ENCODE results near the gene TANGO2. TPM values are rescaled to one million over a fixed set of nuclear protein-coding genes. Genes with fewer than 3 reads are reported as not detected.

Gene TANGO2
- total RNA-seq, 1 experiment from 2014 or later: 17.0 TPM

DNA sequence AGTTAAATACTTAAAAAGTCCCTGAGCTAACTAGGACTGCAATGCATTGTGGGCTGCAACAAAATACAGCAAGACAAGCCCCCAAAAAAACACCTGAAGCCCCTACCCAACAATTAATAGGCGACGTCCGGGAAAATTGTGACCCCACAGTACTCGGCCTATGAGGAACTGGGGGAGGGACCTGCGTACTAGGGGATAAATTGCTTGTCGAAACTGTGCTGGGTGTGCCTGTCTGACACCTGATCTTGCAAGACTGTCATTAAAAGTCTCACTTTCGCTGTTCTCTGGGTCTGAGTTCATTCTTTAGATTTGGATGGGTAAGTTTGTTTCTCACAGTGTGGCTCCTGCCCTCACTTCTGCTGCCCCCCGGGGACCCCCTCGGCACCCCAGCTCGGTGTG, 15.2 kb downstream of the TANGO2 start (continued):
- TF ChIP-seq, protein P1, sequence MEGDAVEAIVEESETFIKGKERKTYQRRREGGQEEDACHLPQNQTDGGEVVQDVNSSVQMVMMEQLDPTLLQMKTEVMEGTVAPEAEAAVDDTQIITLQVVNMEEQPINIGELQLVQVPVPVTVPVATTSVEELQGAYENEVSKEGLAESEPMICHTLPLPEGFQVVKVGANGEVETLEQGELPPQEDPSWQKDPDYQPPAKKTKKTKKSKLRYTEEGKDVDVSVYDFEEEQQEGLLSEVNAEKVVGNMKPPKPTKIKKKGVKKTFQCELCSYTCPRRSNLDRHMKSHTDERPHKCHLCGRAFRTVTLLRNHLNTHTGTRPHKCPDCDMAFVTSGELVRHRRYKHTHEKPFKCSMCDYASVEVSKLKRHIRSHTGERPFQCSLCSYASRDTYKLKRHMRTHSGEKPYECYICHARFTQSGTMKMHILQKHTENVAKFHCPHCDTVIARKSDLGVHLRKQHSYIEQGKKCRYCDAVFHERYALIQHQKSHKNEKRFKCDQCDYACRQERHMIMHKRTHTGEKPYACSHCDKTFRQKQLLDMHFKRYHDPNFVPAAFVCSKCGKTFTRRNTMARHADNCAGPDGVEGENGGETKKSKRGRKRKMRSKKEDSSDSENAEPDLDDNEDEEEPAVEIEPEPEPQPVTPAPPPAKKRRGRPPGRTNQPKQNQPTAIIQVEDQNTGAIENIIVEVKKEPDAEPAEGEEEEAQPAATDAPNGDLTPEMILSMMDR (IDR thresholded peaks at IDR 0.05 in 2 of 3, conservative IDR thresholded peaks at IDR 0.05 in 1 of 3; ENCODE audit: borderline replicate concordance in 1 of 3, insufficient read depth in 1 of 3, low read depth in 2 of 3, low read length in 2 of 3): no peak
- TF ChIP-seq, protein P2, sequence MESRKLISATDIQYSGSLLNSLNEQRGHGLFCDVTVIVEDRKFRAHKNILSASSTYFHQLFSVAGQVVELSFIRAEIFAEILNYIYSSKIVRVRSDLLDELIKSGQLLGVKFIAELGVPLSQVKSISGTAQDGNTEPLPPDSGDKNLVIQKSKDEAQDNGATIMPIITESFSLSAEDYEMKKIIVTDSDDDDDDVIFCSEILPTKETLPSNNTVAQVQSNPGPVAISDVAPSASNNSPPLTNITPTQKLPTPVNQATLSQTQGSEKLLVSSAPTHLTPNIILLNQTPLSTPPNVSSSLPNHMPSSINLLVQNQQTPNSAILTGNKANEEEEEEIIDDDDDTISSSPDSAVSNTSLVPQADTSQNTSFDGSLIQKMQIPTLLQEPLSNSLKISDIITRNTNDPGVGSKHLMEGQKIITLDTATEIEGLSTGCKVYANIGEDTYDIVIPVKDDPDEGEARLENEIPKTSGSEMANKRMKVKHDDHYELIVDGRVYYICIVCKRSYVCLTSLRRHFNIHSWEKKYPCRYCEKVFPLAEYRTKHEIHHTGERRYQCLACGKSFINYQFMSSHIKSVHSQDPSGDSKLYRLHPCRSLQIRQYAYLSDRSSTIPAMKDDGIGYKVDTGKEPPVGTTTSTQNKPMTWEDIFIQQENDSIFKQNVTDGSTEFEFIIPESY (IDR thresholded peaks at IDR 0.05; ENCODE audit: extremely low read depth, insufficient replicate concordance, low read length): no peak

DNA sequence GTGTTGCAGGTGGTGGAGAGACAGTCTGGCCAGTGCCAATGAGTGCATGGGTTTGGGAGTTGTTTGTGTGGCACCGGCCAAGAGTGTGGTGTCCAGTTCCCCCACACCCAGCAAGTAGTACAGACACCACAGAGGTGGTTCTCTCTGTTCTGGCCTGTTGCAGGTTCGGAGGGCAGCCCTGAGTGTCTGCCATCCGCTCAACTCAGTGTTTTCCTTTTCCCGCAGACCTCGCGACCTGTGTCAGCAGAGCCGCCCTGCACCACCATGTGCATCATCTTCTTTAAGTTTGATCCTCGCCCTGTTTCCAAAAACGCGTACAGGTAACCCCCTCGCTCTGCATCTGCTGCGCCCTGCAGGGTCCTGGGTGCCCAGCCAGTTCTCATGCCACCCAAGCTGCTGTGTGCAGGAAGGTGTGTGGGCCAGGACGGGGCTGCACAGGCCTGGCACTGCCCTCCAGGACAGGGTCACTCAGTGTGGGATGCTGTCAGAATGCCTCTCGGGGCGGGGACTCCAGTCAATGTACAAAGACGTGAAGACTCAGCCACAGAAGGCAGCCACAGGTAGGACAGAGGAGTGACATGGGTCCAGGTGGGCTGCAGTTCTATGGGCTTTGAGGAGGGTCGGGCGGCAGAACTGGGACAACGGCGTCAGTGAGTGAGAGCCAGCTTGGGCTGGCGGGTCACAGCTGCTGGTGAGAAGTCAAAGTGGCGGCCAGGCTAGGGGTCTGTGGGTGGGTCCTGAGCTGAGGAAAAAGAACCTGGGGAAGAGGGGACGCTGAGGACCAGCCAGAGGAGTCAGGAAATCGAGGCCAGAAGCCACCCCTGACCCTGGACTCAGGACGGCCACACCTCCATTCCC, 15.9 kb downstream of the TANGO2 start:
- CTCF ChIA-PET: no interaction called here
- RAD21 ChIA-PET (ENCODE audit: low non-redundant PET in 1 of 2, low total read pairs in 2 of 2, uncharacterized antibody in 2 of 2, unreplicated experiment in 2 of 2): no interaction called here
- no TSS peak for BruUV-seq (replicated peaks)

More for the DNA sequence above, 15.9 kb downstream of the TANGO2 start:
- Histone ChIP-seq H3K27me3 (ENCODE audit: insufficient read depth, low read length) (no peaks in the 10 kb centered on the region), H3K4me1 (ENCODE audit: control insufficient read depth in 1 of 2, insufficient read depth in 2 of 2, low read length in 2 of 2) (peaks cover 2 to 10% of the 10 kb centered on the region in 2 experiments; a peak in 3 of 4 replicates), H2AFZ (ENCODE audit: low read depth, low read length, poor library complexity, severe bottlenecking) (no peak overlapping the region), H3K4me3 (replicated peaks in 1 of 2; ENCODE audit: low read depth in 1 of 2, low read length in 2 of 2) (no peak overlapping the region), H3K4me2 (ENCODE audit: low read length) (no peak overlapping the region), H3K9me3 (ENCODE audit: control insufficient read depth in 1 of 2, insufficient read depth in 1 of 2, low read depth in 1 of 2, low read length in 2 of 2) (no peaks in the 10 kb centered on the region), H3K79me2 (ENCODE audit: insufficient read depth, low read length) (no peaks in the 10 kb centered on the region), H3K9me2 (ENCODE audit: insufficient read depth) (no peaks in the 10 kb centered on the region), H3K36me3 (ENCODE audit: control insufficient read depth in 1 of 2, insufficient read depth in 2 of 2, low read length in 2 of 2) (no peaks in the 10 kb centered on the region; a peak in 1 of 4 replicates), H4K20me1 (ENCODE audit: insufficient read depth) (no peaks in the 10 kb centered on the region), H3K9ac (ENCODE audit: low read length) (no peak overlapping the region), H3K27ac (ENCODE audit: low read depth, low read length) (no peak overlapping the region)
- POLR2A ChIA-PET: no interaction called here
- ATAC-seq (no peak), DNase-seq (ENCODE audit: low read depth, low spot score) (no peak)
- TF ChIP-seq TCF7L2 (IDR thresholded peaks at IDR 0.05; ENCODE audit: borderline replicate concordance, extremely low read depth, insufficient read depth, insufficient read length) (no peak), ZNF274 (IDR thresholded peaks at IDR 0.05; ENCODE audit: low read depth, low read length) (no peak), SIN3A (IDR thresholded peaks at IDR 0.05; ENCODE audit: low read depth) (no peak), CEBPB (IDR thresholded peaks at IDR 0.05; ENCODE audit: low read depth) (no peak), JUND (IDR thresholded peaks at IDR 0.05) (no peak), SP1 (IDR thresholded peaks at IDR 0.05; ENCODE audit: low read depth) (no peak)
- intact Hi-C loops (cut with micrococcal nuclease): no loop called here

All from HCT116 (cell line).